ENCODE results near the gene MYO18B. TPM values are rescaled to one million over a fixed set of nuclear protein-coding genes. Genes with fewer than 3 reads are reported as not detected.

MYO18B gene
- total RNA-seq, 2 donors from 2014 or later, result 0.11 TPM; not detected in 1

DNA sequence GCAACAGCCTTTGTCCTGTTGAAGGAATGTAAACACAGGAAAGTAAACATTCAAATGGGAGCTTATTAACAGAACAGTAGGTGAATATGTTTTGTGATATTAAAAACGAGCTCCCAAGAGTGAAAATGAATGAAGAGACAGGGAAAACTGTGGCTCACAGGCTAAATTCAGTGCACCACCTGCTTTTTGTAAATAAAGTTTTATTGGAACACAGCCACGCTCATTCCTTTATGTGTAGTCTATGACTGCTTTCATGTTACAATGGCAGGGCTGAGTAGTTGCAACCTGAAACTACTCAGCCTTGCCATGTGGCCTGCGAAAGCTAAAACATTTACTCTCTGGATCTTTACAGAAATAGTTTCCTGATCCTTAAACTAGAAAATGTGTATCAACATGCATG, 136.9 kb downstream of the MYO18B start:
- TF ChIP-seq, protein P1, sequence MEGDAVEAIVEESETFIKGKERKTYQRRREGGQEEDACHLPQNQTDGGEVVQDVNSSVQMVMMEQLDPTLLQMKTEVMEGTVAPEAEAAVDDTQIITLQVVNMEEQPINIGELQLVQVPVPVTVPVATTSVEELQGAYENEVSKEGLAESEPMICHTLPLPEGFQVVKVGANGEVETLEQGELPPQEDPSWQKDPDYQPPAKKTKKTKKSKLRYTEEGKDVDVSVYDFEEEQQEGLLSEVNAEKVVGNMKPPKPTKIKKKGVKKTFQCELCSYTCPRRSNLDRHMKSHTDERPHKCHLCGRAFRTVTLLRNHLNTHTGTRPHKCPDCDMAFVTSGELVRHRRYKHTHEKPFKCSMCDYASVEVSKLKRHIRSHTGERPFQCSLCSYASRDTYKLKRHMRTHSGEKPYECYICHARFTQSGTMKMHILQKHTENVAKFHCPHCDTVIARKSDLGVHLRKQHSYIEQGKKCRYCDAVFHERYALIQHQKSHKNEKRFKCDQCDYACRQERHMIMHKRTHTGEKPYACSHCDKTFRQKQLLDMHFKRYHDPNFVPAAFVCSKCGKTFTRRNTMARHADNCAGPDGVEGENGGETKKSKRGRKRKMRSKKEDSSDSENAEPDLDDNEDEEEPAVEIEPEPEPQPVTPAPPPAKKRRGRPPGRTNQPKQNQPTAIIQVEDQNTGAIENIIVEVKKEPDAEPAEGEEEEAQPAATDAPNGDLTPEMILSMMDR (IDR thresholded peaks at IDR 0.05), result no peak
- Histone ChIP-seq H3K9ac (ENCODE audit: low read depth in 2 of 2, low read length in 2 of 2) (no peak overlapping the region), H3K4me3 (no peak overlapping the region), H3K9me3 (no peaks in the 10 kb centered on the region), H3K27ac (no peak overlapping the region), H3K27me3 (no peaks in the 10 kb centered on the region), H3K36me3 (no peaks in the 10 kb centered on the region), H3K4me1 (no peaks in the 10 kb centered on the region)
- DNase-seq, result no peak
- intact Hi-C loops (cut with DNase I), result no loop called here

DNA sequence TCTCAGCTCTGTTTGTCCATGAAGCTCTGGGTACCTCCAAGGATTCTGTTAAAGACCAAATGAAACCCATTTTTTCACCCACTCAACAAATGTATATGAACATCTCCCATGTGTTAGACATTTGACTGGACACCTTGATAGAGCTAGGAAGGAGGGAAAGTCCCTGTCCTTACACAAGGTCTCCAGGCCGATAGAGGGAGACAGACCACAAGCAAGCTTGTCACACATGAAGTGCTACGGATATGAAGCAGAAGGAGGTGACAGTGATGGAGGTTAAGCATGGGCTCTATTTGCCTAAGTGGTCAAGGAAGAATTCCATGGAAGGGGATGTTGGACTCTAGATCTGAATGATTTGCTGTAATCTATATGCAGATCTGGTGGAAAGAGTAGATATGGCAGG, 138.5 kb downstream of the MYO18B start:
- H3K36me3 ChIP-seq, result no peaks in the 10 kb centered on the region
- DNase-seq, result no peak
- H3K9ac ChIP-seq (ENCODE audit: low read depth in 2 of 2, low read length in 2 of 2), result no peak overlapping the region
- H3K4me1 ChIP-seq, result no peaks in the 10 kb centered on the region
- H3K27ac ChIP-seq, result no peak overlapping the region
- intact Hi-C loops (cut with DNase I), result no loop called here
- H3K27me3 ChIP-seq, result no peaks in the 10 kb centered on the region
- TF ChIP-seq, protein P1 (IDR thresholded peaks at IDR 0.05), result no peak
- H3K4me3 ChIP-seq, result no peak overlapping the region
- no peaks in the 10 kb centered on the region for H3K9me3 ChIP-seq

DNA sequence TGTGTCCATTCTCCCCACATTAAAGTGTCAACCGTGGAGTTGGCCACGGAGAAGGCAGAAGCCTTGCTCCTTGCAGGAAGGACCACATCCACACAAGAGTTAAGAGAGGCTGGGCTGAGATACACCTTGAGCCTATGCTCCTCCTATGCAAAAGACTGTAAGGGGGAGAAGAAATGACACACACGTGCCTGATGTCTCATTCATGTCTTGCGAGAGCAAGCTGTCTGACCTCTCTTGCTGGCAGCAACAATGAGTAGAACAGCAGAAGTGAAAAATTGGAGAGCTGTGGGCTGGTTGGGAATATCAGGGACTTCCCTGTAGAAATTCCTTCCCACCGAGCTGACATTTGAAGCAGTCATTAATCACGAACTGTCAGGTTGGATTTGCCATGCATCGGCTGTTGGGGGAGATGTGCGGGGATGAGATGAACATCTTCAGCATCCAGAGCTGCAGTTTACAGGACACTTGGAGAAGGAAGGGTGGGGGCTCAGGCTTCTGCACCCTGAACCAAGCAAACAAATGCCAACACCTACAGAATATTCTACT, 139.3 kb downstream of the MYO18B start:
- H3K4me3 ChIP-seq, result no peak overlapping the region
- DNase-seq, result no peak
- TF ChIP-seq, protein P1 (IDR thresholded peaks at IDR 0.05), result no peak
- H3K27me3 ChIP-seq, result no peaks in the 10 kb centered on the region
- H3K9me3 ChIP-seq, result no peaks in the 10 kb centered on the region
- H3K9ac ChIP-seq (ENCODE audit: low read depth in 2 of 2, low read length in 2 of 2), result no peak overlapping the region
- no peak overlapping the region for H3K27ac ChIP-seq
- no peaks in the 10 kb centered on the region for H3K4me1 ChIP-seq
- intact Hi-C loops (cut with DNase I), result no loop called here
- no peaks in the 10 kb centered on the region for H3K36me3 ChIP-seq

DNA sequence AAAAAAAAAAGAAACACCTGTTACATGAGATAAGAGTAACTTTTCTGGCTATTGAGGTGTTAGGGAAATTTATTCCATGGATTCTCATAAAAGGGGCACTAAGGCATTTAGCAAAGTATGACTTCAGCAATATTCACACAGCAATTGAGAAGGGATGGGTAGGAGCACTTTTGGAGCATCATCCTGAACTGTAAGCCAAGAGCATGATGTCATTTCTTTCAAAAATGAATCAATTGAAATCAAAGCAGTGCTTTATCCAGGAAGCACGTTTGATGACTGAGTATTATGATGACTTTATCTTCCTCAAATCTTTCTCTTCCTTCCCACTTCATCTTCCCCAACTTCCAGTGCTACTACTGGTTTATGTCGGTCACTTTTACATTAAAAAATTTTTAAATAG, 140.4 kb downstream of the MYO18B start:
- intact Hi-C loops (cut with DNase I), result no loop called here
- H3K36me3 ChIP-seq, result no peaks in the 10 kb centered on the region
- TF ChIP-seq, protein P1 (IDR thresholded peaks at IDR 0.05), result no peak
- no peaks in the 10 kb centered on the region for H3K27me3 ChIP-seq
- no peak for DNase-seq
- no peak overlapping the region for H3K4me3 ChIP-seq
- H3K9me3 ChIP-seq, result no peaks in the 10 kb centered on the region
- no peaks in the 10 kb centered on the region for H3K4me1 ChIP-seq
- H3K9ac ChIP-seq (ENCODE audit: low read depth in 2 of 2, low read length in 2 of 2), result no peak overlapping the region
- no peak overlapping the region for H3K27ac ChIP-seq

DNA sequence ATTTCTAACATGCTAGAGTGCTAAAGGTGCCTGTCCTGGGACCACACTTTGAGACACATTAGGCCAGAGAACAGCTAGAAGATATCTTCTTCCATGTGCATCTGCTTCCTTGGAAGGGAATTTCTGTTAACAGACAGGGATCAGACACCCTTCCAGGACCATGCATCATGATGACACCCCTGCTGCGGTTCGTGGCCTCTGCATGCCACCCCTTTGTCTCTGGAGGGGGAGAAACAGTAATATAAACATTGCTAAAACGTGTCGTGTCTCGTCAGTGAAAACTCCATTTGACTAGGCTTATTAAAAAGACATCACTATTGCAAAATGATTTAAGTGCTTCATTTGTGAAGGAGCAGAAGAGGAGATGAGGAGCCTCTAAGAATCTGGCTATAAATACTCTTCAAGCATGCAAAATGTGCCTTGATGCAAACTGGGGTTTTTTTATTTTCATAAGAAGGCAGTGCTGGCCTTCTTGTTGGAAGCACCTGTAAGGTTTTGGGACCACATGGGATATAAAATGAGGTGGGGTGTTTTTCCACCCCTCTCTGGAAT, 141.6 kb downstream of the MYO18B start:
- TF ChIP-seq, protein P1 (IDR thresholded peaks at IDR 0.05), result no peak
- no peak for DNase-seq
- H3K9ac ChIP-seq (ENCODE audit: low read depth in 2 of 2, low read length in 2 of 2), result no peak overlapping the region
- H3K9me3 ChIP-seq, result no peaks in the 10 kb centered on the region
- H3K27me3 ChIP-seq, result no peaks in the 10 kb centered on the region
- H3K27ac ChIP-seq, result no peak overlapping the region
- H3K36me3 ChIP-seq, result no peaks in the 10 kb centered on the region
- intact Hi-C loops (cut with DNase I), result no loop called here
- H3K4me1 ChIP-seq, result no peaks in the 10 kb centered on the region
- no peak overlapping the region for H3K4me3 ChIP-seq

Data from colonic mucosa (tissue), 4 donors.